Activated CD4-positive, alpha-beta T cell treated with anti-CD3 and anti-CD28 coated beads, Interleukin-2, amount 10 ng/mL, durations not matched to agents 24 days and 14 days (primary cell): ENCODE measurements around the gene SPOCK3. TPM values are rescaled to one million over a fixed set of nuclear protein-coding genes. Genes with fewer than 3 reads are reported as not detected.
"Not testable (repeated sequence)": the region's sequence is repeated elsewhere in the genome, so short reads cannot be mapped to it uniquely, and the experiment has no call there.

Experiments
- DNase-seq: peaks from one replicate; pipeline ENCODE4 v3.0.0; 2022
- H3K27ac Mint-ChIP-seq: one replicate; pipeline ENCODE4 v1.8.0; 2022; ENCODE audit warnings: mild to moderate bottlenecking, mixed read lengths
- H3K27me3 Mint-ChIP-seq: one replicate; pipeline ENCODE4 v1.8.0; 2022; ENCODE audit warnings: mixed read lengths
- H3K36me3 Mint-ChIP-seq: one replicate; pipeline ENCODE4 v1.8.0; 2022; ENCODE audit warnings: low read depth, mild to moderate bottlenecking, mixed read lengths
- H3K4me1 Mint-ChIP-seq: one replicate; pipeline ENCODE4 v1.8.0; 2021; ENCODE audit warnings: mixed read lengths
- H3K4me3 Mint-ChIP-seq: one replicate; pipeline ENCODE4 v1.8.0; 2022; ENCODE audit warnings: mild to moderate bottlenecking, moderate library complexity, mixed read lengths
- H3K9me3 Mint-ChIP-seq: one replicate; pipeline ENCODE4 v1.8.0; 2021; ENCODE audit warnings: mixed read lengths
- intact Hi-C: fragments of 100-400 bp; cut with micrococcal nuclease; formaldehyde crosslinking; loops from one replicate; pipeline ENCODE4 v1.15.1; 2023
- total RNA-seq: library from RNA; stranded (reverse); gene quantifications from 2 replicates; pipeline ENCODE4 v1.2.3, GENCODE V29; 2022

Gene SPOCK3
- total RNA-seq, 1 donor from 2014 or later = not detected

GRCh38 chr4:166996216-166996615 lies 238.1 kb downstream of the SPOCK3 start:
- Mint-ChIP-seq H3K4me1 (no peaks in the 10 kb centered on the region), H3K9me3 (no peaks in the 10 kb centered on the region), H3K36me3 (no peaks in the 10 kb centered on the region), H3K4me3 (no peak overlapping the region), H3K27me3 (no peaks in the 10 kb centered on the region), H3K27ac (no peak overlapping the region)
- intact Hi-C loops = no loop called here
- no peak for DNase-seq

GRCh38 chr4:166994686-166995085 lies 239.6 kb downstream of the SPOCK3 start:
- no peak overlapping the region for H3K27ac Mint-ChIP-seq
- no peak overlapping the region for H3K4me3 Mint-ChIP-seq
- intact Hi-C loops = no loop called here
- no peaks in the 10 kb centered on the region for H3K9me3 Mint-ChIP-seq
- no peaks in the 10 kb centered on the region for H3K27me3 Mint-ChIP-seq
- DNase-seq = no peak
- no peaks in the 10 kb centered on the region for H3K4me1 Mint-ChIP-seq
- no peaks in the 10 kb centered on the region for H3K36me3 Mint-ChIP-seq

- Mint-ChIP-seq H3K27ac (no peak overlapping the region), H3K36me3 (no peaks in the 10 kb centered on the region), H3K9me3 (no peaks in the 10 kb centered on the region), H3K27me3 (no peaks in the 10 kb centered on the region), H3K4me3 (no peak overlapping the region), H3K4me1 (no peaks in the 10 kb centered on the region)
- intact Hi-C loops = no loop called here
- DNase-seq = no peak
Observed at GRCh38 chr4:166991006-166991561, 243.2 kb downstream of the SPOCK3 start.

GRCh38 chr4:166989886-166990285 lies 244.4 kb downstream of the SPOCK3 start:
- Mint-ChIP-seq H3K4me3 (no peak overlapping the region), H3K9me3 (no peaks in the 10 kb centered on the region), H3K27ac (no peak overlapping the region), H3K4me1 (no peaks in the 10 kb centered on the region), H3K36me3 (no peaks in the 10 kb centered on the region), H3K27me3 (no peaks in the 10 kb centered on the region)
- intact Hi-C loops = no loop called here
- no peak for DNase-seq

- H3K27me3 Mint-ChIP-seq = no peaks in the 10 kb centered on the region
- intact Hi-C loops = no loop called here
- no peak overlapping the region for H3K27ac Mint-ChIP-seq
- no peaks in the 10 kb centered on the region for H3K36me3 Mint-ChIP-seq
- no peaks in the 10 kb centered on the region for H3K4me1 Mint-ChIP-seq
- H3K4me3 Mint-ChIP-seq = no peak overlapping the region
- no peaks in the 10 kb centered on the region for H3K9me3 Mint-ChIP-seq
- DNase-seq = no peak
Observed at GRCh38 chr4:166987026-166987425, 247.3 kb downstream of the SPOCK3 start.

GRCh38 chr4:166981847-166982246 lies 252.4 kb downstream of the SPOCK3 start:
- no peaks in the 10 kb centered on the region for H3K36me3 Mint-ChIP-seq
- no peak overlapping the region for H3K4me3 Mint-ChIP-seq
- no peaks in the 10 kb centered on the region for H3K9me3 Mint-ChIP-seq
- intact Hi-C loops = no loop called here
- H3K27me3 Mint-ChIP-seq = no peaks in the 10 kb centered on the region
- DNase-seq = no peak
- H3K4me1 Mint-ChIP-seq = no peaks in the 10 kb centered on the region
- H3K27ac Mint-ChIP-seq = no peak overlapping the region

GRCh38 chr4:166980419-166980818 lies 253.9 kb downstream of the SPOCK3 start:
- no peak overlapping the region for H3K27ac Mint-ChIP-seq
- no peaks in the 10 kb centered on the region for H3K9me3 Mint-ChIP-seq
- H3K4me1 Mint-ChIP-seq = no peaks in the 10 kb centered on the region
- intact Hi-C loops = no loop called here
- no peaks in the 10 kb centered on the region for H3K36me3 Mint-ChIP-seq
- H3K4me3 Mint-ChIP-seq = no peak overlapping the region
- no peaks in the 10 kb centered on the region for H3K27me3 Mint-ChIP-seq
- no peak for DNase-seq

- no peaks in the 10 kb centered on the region for H3K27me3 Mint-ChIP-seq
- no peaks in the 10 kb centered on the region for H3K36me3 Mint-ChIP-seq
- DNase-seq = no peak
- no peaks in the 10 kb centered on the region for H3K9me3 Mint-ChIP-seq
- H3K27ac Mint-ChIP-seq = no peak overlapping the region
- H3K4me3 Mint-ChIP-seq = no peak overlapping the region
- H3K4me1 Mint-ChIP-seq = no peaks in the 10 kb centered on the region
- intact Hi-C loops = no loop called here
Observed at GRCh38 chr4:166977596-166977995, 256.7 kb downstream of the SPOCK3 start.

GRCh38 chr4:166972071-166972470 lies 262.2 kb downstream of the SPOCK3 start:
- H3K4me1 Mint-ChIP-seq = no peaks in the 10 kb centered on the region
- no peaks in the 10 kb centered on the region for H3K27me3 Mint-ChIP-seq
- DNase-seq = no peak
- intact Hi-C loops = no loop called here
- H3K4me3 Mint-ChIP-seq = no peak overlapping the region
- no peaks in the 10 kb centered on the region for H3K36me3 Mint-ChIP-seq
- no peak overlapping the region for H3K27ac Mint-ChIP-seq
- peaks cover 13% of the 10 kb centered on the region for H3K9me3 Mint-ChIP-seq

GRCh38 chr4:166968219-166968618 lies 266.1 kb downstream of the SPOCK3 start:
- intact Hi-C loops, DNase-seq, H3K36me3 Mint-ChIP-seq, H3K4me1 Mint-ChIP-seq, H3K27me3 Mint-ChIP-seq, H3K27ac Mint-ChIP-seq, H3K4me3 Mint-ChIP-seq: not testable (repeated sequence)
- peaks cover 13% of the 10 kb centered on the region for H3K9me3 Mint-ChIP-seq

- Mint-ChIP-seq H3K27me3 (no peaks in the 10 kb centered on the region), H3K27ac (no peak overlapping the region), H3K36me3 (no peaks in the 10 kb centered on the region), H3K4me3 (no peak overlapping the region), H3K9me3 (peaks cover 13% of the 10 kb centered on the region), H3K4me1 (no peaks in the 10 kb centered on the region)
- intact Hi-C loops = no loop called here
- DNase-seq = no peak
Observed at GRCh38 chr4:166965562-166965961, 268.7 kb downstream of the SPOCK3 start.

- Mint-ChIP-seq H3K27ac (no peak overlapping the region), H3K4me1 (no peaks in the 10 kb centered on the region), H3K36me3 (no peaks in the 10 kb centered on the region), H3K9me3 (peaks cover 8% of the 10 kb centered on the region), H3K4me3 (no peak overlapping the region), H3K27me3 (no peaks in the 10 kb centered on the region)
- intact Hi-C loops = no loop called here
- DNase-seq = no peak
Observed at GRCh38 chr4:166957451-166957850, 276.8 kb downstream of the SPOCK3 start.

GRCh38 chr4:166956484-166956883 lies 277.8 kb downstream of the SPOCK3 start:
- no peak overlapping the region for H3K4me3 Mint-ChIP-seq
- DNase-seq = no peak
- H3K9me3 Mint-ChIP-seq = peaks cover 8% of the 10 kb centered on the region
- no peaks in the 10 kb centered on the region for H3K4me1 Mint-ChIP-seq
- intact Hi-C loops = no loop called here
- H3K27me3 Mint-ChIP-seq = no peaks in the 10 kb centered on the region
- H3K36me3 Mint-ChIP-seq = no peaks in the 10 kb centered on the region
- H3K27ac Mint-ChIP-seq = no peak overlapping the region

GRCh38 chr4:166941629-166942028 lies 292.7 kb downstream of the SPOCK3 start:
- no peak overlapping the region for H3K27ac Mint-ChIP-seq
- intact Hi-C loops = no loop called here
- H3K27me3 Mint-ChIP-seq = no peaks in the 10 kb centered on the region
- DNase-seq = no peak
- no peak overlapping the region for H3K4me3 Mint-ChIP-seq
- H3K36me3 Mint-ChIP-seq = no peaks in the 10 kb centered on the region
- no peaks in the 10 kb centered on the region for H3K4me1 Mint-ChIP-seq
- H3K9me3 Mint-ChIP-seq = no peaks in the 10 kb centered on the region

- H3K4me1 Mint-ChIP-seq = no peaks in the 10 kb centered on the region
- intact Hi-C loops = no loop called here
- H3K36me3 Mint-ChIP-seq = no peaks in the 10 kb centered on the region
- no peaks in the 10 kb centered on the region for H3K9me3 Mint-ChIP-seq
- H3K27ac Mint-ChIP-seq = no peak overlapping the region
- DNase-seq = no peak
- H3K27me3 Mint-ChIP-seq = no peaks in the 10 kb centered on the region
- H3K4me3 Mint-ChIP-seq = no peak overlapping the region
Observed at GRCh38 chr4:166930464-166930863, 303.8 kb downstream of the SPOCK3 start.
